Jurkat, Clone E6-1 (cell line): ENCODE measurements around the gene PGM3.

ENCODE experiments used
- DNase-seq: peaks from one replicate; pipeline ENCODE4 v3.0.0-alpha.2; 2011; ENCODE audit warnings: low read depth, low spot score
- H3K4me3 ChIP-seq: 2 replicates; pipeline ENCODE4 v1.5.1; 2011; ENCODE audit warnings: mild to moderate bottlenecking, low read length, control low read depth, moderate library complexity

The PGM3 gene

GRCh38 chr6:83188501-83188900 is 4.6 kb downstream of the PGM3 start:
- H3K4me3 ChIP-seq = no peak overlapping the region
- DNase-seq = no peak

GRCh38 chr6:83185096-83185495 is 8.0 kb downstream of the PGM3 start:
- no peak for DNase-seq
- H3K4me3 ChIP-seq = no peak overlapping the region

DNA sequence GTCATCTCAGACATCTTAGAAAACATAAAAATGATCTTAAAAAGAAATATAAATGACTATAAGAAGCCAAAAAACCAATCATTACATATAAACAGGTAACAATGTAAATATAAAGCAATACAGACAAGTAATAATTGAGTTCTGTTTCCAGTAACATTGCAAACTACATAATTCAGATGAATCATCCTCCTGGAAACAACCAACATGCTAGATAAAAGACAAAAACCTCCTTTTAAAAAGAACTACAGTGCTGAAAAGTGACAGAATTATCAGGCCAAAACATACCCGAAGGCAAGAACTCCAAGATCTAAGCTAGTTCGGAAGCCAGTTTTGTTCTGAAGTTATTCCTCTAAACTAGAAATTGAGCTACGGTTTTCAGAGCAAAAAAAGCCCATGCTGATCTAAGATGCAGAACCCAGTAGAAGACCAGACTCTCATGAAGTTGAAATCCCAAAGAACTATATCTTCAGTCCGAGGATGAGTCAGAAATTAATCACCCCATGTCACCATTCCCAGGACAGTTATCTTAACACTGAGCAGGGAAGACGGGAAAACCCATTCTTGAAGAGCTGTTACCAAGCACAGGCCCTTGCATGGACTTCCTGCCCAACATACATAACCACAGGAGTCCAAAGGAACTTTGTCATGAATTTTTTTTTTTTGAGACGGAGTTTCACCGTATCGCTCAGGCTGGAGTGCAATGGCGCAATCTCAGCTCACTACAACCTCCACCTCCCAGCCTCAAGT is 9.8 kb downstream of the PGM3 start:
- DNase-seq = no peak
- no peak overlapping the region for H3K4me3 ChIP-seq

DNA sequence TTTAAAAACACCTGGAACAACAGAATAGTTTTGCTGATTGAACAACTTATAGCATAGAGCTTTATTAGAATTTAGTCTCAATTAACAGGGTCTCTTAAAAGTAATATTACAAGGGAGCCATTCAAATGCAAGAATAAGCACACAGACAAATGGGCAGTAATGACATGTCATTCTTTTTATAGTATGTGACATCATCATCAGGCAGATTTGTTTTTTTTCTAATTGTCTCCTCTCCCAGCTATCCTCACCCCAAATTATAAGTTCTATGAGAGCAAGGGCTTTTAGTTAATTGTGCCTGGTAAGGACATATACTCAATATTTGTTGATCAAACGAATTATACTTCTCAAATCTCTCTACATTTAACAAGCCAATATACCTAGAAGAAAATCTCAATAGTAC is 11.0 kb downstream of the PGM3 start:
- DNase-seq = no peak
- H3K4me3 ChIP-seq = no peak overlapping the region

DNA sequence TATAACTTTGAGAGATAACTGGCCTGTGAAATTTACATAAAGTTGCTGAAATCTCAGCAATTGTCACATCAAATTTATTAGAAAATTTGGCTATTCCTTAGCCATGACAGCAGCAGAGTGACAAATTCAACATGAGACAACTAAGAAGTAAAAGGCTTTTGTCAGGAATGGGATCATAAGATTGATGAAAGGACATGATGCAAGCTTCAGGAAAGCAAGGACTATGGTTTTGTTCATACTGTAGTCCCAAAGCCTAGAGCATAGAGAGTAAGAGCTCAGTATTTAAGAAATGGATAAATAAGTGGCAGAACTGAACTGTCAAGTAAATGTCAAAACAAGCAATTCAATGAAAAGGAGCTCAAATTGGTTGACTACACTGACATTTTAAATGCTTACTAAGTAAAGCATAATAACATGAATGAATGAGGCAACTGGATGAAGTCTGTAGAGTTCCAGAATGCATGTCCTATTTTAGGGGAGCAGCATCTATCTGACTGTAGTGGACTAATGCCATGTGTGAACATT is 12.6 kb downstream of the PGM3 start:
- no peak for DNase-seq
- H3K4me3 ChIP-seq = no peak overlapping the region

DNA sequence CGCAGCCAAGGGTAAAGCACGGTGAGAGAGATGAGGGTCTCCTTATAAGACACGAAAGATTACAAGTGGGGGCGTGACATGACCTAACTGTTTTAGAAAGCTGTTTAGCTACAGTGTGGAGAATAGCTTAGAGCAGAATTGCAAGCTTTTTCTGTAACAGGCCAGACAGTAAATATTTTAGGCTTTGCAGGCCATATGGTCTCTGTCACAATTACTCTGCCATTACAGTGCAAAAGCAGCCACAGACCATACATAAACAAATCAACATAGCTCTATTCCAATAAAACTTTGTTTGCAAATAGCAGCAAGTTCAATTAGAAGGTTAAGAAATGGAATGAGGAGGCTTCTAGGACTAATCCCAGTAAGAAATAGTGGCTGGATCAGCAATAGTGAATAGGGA is 16.8 kb downstream of the PGM3 start:
- no peak overlapping the region for H3K4me3 ChIP-seq
- DNase-seq = no peak

DNA sequence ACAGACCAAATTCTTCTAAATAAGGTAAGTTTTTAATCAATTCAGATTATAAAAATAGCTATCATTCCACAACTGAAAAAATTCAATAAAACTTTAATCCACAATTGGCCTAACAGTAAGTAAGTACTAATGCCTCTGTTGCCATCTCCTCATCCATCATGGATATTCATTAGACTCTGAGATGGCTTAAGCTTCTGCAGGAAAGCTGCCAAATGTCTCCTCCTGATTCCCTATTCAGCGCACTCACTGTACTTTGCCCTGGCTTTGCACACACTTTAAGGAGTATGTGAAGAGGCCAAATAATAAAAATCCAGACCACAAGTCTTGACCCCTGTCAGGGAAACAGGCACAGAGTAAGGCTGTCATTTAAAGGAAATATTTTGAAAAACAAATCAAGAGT is 23.6 kb downstream of the PGM3 start:
- no peak overlapping the region for H3K4me3 ChIP-seq
- no peak for DNase-seq

GRCh38 chr6:83169106-83169505 is 24.0 kb downstream of the PGM3 start:
- H3K4me3 ChIP-seq = no peak overlapping the region
- DNase-seq = no peak

GRCh38 chr6:83168556-83168955 is 24.5 kb downstream of the PGM3 start:
- DNase-seq = no peak
- no peak overlapping the region for H3K4me3 ChIP-seq

DNA sequence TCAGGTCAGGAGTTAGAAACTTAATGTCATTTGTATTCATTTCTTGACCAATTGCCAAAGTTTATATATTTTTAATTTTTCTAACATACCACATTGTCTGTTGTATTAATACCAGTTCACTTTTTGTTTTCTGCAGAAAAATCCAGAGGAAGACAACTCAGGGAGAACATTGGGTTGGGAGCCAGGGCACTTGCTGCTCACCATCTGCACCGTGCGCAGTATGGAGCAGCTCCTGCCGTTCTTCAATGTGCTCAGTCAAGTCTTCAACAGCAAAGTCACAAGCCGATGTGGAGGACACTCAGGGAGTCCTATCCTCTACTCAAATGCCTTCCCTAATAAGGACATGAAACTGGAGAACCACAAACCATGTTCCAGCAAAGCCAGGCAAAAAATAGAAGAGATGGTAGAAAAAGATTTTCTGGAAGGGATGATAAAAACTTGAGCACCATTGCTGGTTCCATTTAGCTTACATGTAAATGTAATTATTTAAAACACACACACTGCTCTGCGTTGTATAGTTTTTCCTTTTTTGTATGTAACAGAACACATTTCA is 25.3 kb downstream of the PGM3 start:
- DNase-seq = no peak
- no peak overlapping the region for H3K4me3 ChIP-seq

DNA sequence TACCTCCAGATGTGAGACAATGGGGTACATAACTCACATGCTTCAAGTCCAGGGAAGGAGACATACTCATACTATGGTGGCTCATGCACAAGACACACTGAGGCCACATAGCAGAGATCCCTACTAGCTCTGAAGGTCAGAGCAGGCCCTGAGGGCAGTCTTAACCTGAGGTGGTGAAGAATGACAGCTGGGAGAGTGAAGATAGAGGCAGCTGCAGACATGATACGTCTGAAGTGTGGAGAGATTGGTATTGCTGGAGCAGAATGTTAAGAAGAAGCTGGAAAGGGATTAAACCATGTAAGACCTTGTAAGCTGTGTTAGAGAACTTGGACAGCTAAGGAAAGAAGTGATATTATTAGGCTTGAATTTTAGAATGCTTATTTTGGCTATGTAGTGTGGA is 32.9 kb downstream of the PGM3 start:
- no peak for DNase-seq
- H3K4me3 ChIP-seq = no peak overlapping the region

DNA sequence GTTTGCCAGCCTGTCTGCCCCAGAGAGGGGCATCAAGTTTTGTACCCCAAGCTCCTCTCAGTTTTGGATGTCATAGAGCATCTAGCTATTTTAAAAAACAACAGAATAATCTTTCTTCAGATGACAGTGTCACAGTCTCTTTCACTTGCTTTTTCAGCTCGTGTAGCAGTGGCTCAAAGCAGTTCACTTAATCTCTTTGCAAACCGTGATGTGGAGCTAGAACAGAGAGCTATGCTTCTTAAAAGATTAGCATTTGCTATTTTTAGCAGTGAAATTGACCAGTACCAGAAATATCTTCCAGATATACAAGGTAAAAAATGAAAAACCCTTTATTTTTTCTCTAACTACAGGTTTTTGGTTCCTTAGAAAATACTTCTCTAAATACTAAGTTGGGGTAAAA is 37.3 kb downstream of the PGM3 start:
- DNase-seq = no peak
- no peak overlapping the region for H3K4me3 ChIP-seq

DNA sequence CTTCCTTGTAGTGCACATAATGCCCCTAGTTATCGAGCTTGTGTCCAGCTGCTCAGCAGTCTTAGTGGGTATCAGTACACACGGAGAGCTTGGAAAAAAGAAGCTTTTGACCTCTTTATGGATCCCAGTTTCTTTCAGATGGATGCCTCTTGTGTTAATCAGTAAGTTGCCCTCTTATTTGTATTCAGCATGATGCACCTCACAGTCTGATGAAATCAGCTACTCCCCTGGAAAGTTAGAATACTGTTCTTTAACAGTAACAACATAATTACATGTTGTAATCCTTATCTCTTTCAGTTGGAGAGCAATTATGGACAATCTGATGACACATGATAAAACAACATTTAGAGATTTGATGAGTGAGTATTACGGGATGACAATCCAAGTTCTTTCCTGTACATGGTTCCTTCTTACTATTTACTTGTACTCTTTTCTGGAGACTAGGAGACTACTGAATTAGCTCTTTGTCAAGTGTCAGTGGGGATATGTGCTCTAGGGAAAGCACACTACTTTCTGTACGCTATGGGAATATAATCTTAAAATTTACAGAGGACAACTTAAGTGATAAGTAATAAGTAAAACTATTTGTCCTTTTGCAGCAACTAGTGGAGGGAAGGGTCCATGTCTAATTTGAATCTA is 39.1 kb downstream of the PGM3 start:
- DNase-seq = no peak
- H3K4me3 ChIP-seq = no peak overlapping the region

GRCh38 chr6:83152913-83153312 is 40.2 kb downstream of the PGM3 start:
- no peak overlapping the region for H3K4me3 ChIP-seq
- DNase-seq = no peak

DNA sequence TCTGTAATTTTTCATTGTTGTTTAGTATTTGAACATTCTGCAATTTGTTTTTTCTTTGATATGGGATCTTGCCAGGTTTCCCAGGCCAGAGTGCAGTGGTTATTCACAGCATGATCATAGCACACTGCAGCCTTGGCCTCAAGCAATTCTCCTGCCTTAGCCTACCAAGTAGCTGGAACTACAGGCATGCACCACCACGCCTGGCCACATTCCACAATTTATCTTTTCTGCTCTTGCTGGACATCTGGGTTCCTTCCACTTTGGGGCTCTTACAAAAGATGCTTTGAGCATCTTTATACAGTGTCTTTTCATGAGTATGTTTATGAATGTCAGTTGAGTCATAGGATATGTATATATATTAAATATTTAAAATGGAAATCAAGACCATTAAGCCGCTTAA is 42.0 kb downstream of the PGM3 start:
- H3K4me3 ChIP-seq = no peak overlapping the region
- DNase-seq = no peak

DNA sequence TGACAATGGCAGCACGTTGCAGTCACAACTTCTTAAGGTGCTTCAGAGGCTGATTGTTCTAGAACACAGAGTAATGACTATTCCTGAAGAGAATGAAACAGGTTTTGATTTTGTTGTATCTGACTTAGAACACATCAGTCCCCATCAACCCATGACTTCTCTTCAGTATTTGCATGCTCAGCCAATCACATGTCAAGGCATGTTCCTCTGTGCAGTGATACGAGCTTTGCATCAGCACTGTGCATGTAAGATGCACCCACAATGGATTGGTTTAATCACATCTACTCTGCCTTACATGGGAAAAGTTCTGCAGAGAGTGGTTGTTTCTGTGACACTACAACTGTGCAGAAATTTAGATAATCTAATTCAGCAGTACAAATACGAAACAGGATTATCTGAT is 54.3 kb downstream of the PGM3 start:
- H3K4me3 ChIP-seq = no peak overlapping the region

GRCh38 chr6:83138118-83138722 is 54.8 kb downstream of the PGM3 start:
- no peak overlapping the region for H3K4me3 ChIP-seq
- DNase-seq = no peak

More for the DNA sequence above, 54.3 kb downstream of the PGM3 start:
- no peak for DNase-seq

DNA sequence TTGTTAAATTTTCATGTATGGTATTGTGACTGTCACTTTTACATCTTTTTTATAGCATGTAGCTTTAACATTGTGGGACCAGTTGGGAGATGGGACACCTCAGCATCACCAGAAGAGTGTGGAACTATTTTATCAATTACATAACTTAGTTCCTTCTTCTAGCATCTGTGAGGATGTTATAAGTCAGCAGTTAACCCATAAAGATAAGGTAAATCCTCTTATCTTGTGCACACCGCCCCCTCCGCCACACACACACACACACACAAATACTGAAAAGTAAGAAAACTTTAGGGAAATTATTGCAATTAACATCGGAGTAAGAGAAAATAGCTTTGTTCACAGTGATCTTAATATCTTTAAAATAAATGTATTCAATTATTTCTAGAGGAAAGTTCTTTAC is 60.9 kb downstream of the PGM3 start:
- DNase-seq = no peak

GRCh38 chr6:83127976-83128375 is 65.1 kb downstream of the PGM3 start:
- no peak for DNase-seq
- H3K4me3 ChIP-seq = no peak overlapping the region

More for the DNA sequence above, 60.9 kb downstream of the PGM3 start:
- H3K4me3 ChIP-seq = no peak overlapping the region

DNA sequence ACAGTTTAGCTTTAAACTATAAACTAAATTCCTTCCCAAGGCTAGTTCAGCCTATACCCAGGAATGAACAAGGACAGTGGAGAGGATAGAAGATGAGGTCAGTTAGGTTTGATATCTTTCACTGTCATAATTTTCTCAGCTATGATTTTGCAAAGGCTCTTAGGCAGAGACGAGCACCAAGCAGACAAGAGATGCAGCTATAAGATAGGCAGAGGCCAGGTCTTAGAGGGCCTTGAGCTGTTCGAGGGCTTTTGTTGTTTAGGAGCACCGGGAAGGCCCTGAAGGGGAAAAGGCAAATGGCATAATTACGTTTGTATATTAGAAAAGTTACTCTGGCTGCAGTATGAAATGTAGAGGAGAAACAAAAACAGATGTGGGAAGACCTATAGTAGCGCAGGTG is 65.8 kb downstream of the PGM3 start:
- no peak overlapping the region for H3K4me3 ChIP-seq
- no peak for DNase-seq
